ENCODE results near the gene BUD23. TPM values are rescaled to one million over a fixed set of nuclear protein-coding genes. Genes with fewer than 3 reads are reported as not detected.
A peak's percentile ranks its signal among the peaks of the same experiment; 100 is the strongest.

BUD23 gene
- total and polyA plus RNA-seq, 2 donors (not counting 1 experiment from before 2014, with no cell fraction given), result 62.4 to 63.9 TPM

GRCh38 chr7:73685311-73685710, 1.9 kb downstream of the BUD23 start:
- Histone ChIP-seq H3K9ac (ENCODE audit: low read length) (no peak overlapping the region), H4K20me1 (ENCODE audit: control insufficient read depth, insufficient read depth, low read length, poor library complexity, severe bottlenecking) (peaks cover 45% of the 10 kb centered on the region), H3K79me2 (ENCODE audit: control insufficient read depth, insufficient read depth, low read length) (peaks cover 75% of the 10 kb centered on the region), H2AFZ (ENCODE audit: insufficient read depth, low read depth, low read length, poor library complexity, severe bottlenecking) (no peak overlapping the region), H3K4me1 (ENCODE audit: control insufficient read depth in 2 of 2, insufficient read depth in 2 of 2, low read length in 2 of 2) (peaks cover 21 to 25% of the 10 kb centered on the region in 2 donors), H3K9me3 (ENCODE audit: control extremely low read depth in 1 of 3, control insufficient read depth in 2 of 3, insufficient read depth in 1 of 3, low read length in 2 of 3) (no peaks in the 10 kb centered on the region), H3K27me3 (replicated peaks in 1 of 4; ENCODE audit: control extremely low read depth in 1 of 4, control insufficient read depth in 3 of 4, insufficient read depth in 4 of 4, low read length in 3 of 4) (no peaks in the 10 kb centered on the region), H3K4me2 (replicated peaks; ENCODE audit: low read depth, low read length, poor library complexity, severe bottlenecking) (no peak overlapping the region), H3K4me3 (ENCODE audit: control extremely low read depth in 1 of 5, extremely low read depth in 1 of 5, insufficient read depth in 1 of 5, low read depth in 2 of 5, low read length in 4 of 5) (no peak overlapping the region), H3K27ac (ENCODE audit: low read length in 2 of 2) (no peak overlapping the region), H3K36me3 (replicated peaks in 1 of 2; ENCODE audit: control extremely low read depth in 1 of 2, control insufficient read depth in 1 of 2, extremely low read depth in 1 of 2, insufficient read depth in 2 of 2, low read length in 1 of 2) (peaks cover 0 to 27% of the 10 kb centered on the region in 2 experiments)
- ATAC-seq (ENCODE audit: low read depth) (no peak), DNase-seq (no peak)
- no peak for TF ChIP-seq EZH2 (IDR thresholded peaks at IDR 0.05; ENCODE audit: borderline replicate concordance, insufficient read depth, low read depth, low read length, poor library complexity, severe bottlenecking)
- no peak for TF ChIP-seq CTCF (IDR thresholded peaks at IDR 0.05)
- ChIA-PET POLR2A (no interaction called here), CTCF (interaction anchor here (1.8 kb wide), 1 partner anchor 40 kb away, joined by 6 read pairs; no protein-coding TSS in a partner anchor)
- WGBS (ENCODE audit: insufficient coverage), result 99% methylated on average over 15 of the region's 18 CpGs
- H3K27me3 Mint-ChIP-seq, result no peaks in the 10 kb centered on the region
- intact Hi-C loops (cut with micrococcal nuclease), result loop anchor here (10.0 kb wide), 2 partner anchors 569 to 1839 kb away; partner anchors contain the start of gene RFC2
- H3K4me3 Mint-ChIP-seq, result peak overlapping the region; percentile 44
- no peak overlapping the region for H3K27ac Mint-ChIP-seq
- H3K9me3 Mint-ChIP-seq (ENCODE audit: insufficient read depth), result no peaks in the 10 kb centered on the region
- peaks cover 37% of the 10 kb centered on the region for H3K4me1 Mint-ChIP-seq

- H3K4me2 ChIP-seq (replicated peaks; ENCODE audit: low read depth, low read length, poor library complexity, severe bottlenecking), result no peak overlapping the region
- H3K9me3 Mint-ChIP-seq (ENCODE audit: insufficient read depth), result no peaks in the 10 kb centered on the region
- DNase-seq (no peak), ATAC-seq (ENCODE audit: low read depth) (no peak)
- peaks cover 5 to 10% of the 10 kb centered on the region in 2 donors for H3K4me1 ChIP-seq (ENCODE audit: control insufficient read depth in 2 of 2, insufficient read depth in 2 of 2, low read length in 2 of 2)
- WGBS (ENCODE audit: insufficient coverage), result 100% methylated on average over 3 of the region's 8 CpGs
- ChIA-PET CTCF (no interaction called here), POLR2A (no interaction called here)
- no peak overlapping the region for H3K27ac ChIP-seq (ENCODE audit: low read length in 2 of 2)
- no peak overlapping the region for H3K9ac ChIP-seq (ENCODE audit: low read length)
- no peak overlapping the region for H3K27ac Mint-ChIP-seq
- no peak overlapping the region for H3K4me3 Mint-ChIP-seq
- H3K4me1 Mint-ChIP-seq, result peaks cover 19% of the 10 kb centered on the region
- no peak overlapping the region for H3K4me3 ChIP-seq (ENCODE audit: control extremely low read depth in 1 of 5, extremely low read depth in 1 of 5, insufficient read depth in 1 of 5, low read depth in 2 of 5, low read length in 4 of 5)
- no peaks in the 10 kb centered on the region for H3K27me3 ChIP-seq (replicated peaks in 1 of 4; ENCODE audit: control extremely low read depth in 1 of 4, control insufficient read depth in 3 of 4, insufficient read depth in 4 of 4, low read length in 3 of 4)
- H3K9me3 ChIP-seq (ENCODE audit: control extremely low read depth in 1 of 3, control insufficient read depth in 2 of 3, insufficient read depth in 1 of 3, low read length in 2 of 3), result no peaks in the 10 kb centered on the region
- H3K27me3 Mint-ChIP-seq, result no peaks in the 10 kb centered on the region
- no peak overlapping the region for H2AFZ ChIP-seq (ENCODE audit: insufficient read depth, low read depth, low read length, poor library complexity, severe bottlenecking)
- intact Hi-C loops (cut with micrococcal nuclease), result loop anchor here (10.0 kb wide), 2 partner anchors 567 to 1837 kb away; partner anchors contain the start of gene RFC2
- TF ChIP-seq CTCF (IDR thresholded peaks at IDR 0.05) (no peak), EZH2 (IDR thresholded peaks at IDR 0.05; ENCODE audit: borderline replicate concordance, insufficient read depth, low read depth, low read length, poor library complexity, severe bottlenecking) (no peak)
- peaks cover 43% of the 10 kb centered on the region for H4K20me1 ChIP-seq (ENCODE audit: control insufficient read depth, insufficient read depth, low read length, poor library complexity, severe bottlenecking)
- peaks cover 0 to 51% of the 10 kb centered on the region in 2 experiments for H3K36me3 ChIP-seq (replicated peaks in 1 of 2; ENCODE audit: control extremely low read depth in 1 of 2, control insufficient read depth in 1 of 2, extremely low read depth in 1 of 2, insufficient read depth in 2 of 2, low read length in 1 of 2)
- H3K79me2 ChIP-seq (ENCODE audit: control insufficient read depth, insufficient read depth, low read length), result peaks cover 46% of the 10 kb centered on the region
Measured at GRCh38 chr7:73688288-73688687, 4.9 kb downstream of the BUD23 start.
